GM19438 (cell line): Measurements from ENCODE around the gene ASXL1.
"Not testable (repeated sequence)": the region's sequence is repeated elsewhere in the genome, so short reads cannot be mapped to it uniquely, and the experiment has no call there.

Experiments used
- ATAC-seq: cut with Tn5 transposase; IDR thresholded peaks from one replicate; pipeline ENCODE4 v1.9.1; 2021; ENCODE audit warnings: low read depth; ENCODE audit not compliant: unreplicated experiment

ASXL1 gene

DNA sequence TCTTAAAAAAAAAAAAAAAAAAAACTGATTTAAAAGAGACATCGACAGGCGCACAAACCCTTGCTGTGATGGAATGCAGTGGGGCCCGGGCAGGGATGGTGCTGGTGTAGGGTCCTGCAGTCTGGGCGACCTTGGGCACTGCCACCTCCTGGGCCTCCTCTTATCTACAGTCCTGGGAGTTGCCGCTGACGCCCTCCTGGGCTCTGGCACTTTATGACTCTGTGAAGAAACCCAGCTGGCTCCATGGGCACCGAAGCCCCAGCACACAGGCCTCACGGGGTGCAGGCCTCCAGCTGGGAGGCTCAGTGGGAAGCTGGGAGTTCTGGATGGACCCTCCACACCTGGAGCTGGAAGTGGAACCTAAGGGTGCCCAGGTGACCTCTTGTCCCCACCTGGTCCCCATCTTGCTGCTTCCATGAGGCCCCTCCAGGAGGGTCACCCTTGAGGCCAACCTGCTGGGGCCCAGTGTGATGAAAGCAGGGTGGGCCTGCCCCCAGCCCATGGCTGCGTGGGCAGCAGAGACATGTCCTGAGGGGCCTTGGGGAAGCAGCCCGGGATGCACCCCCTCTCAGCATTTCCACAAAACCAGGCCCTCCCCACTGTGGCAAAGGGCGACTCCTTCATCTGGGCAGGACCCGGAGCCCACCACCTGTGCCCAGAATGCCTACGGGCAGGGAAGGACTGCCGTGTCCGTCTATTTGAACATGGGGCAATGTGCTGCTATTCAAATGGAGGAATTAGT lies 104.9 kb downstream of the ASXL1 start:
- ATAC-seq = no peak

GRCh38 chr20:32463642-32464400 lies 105.7 kb downstream of the ASXL1 start:
- no peak for ATAC-seq

DNA sequence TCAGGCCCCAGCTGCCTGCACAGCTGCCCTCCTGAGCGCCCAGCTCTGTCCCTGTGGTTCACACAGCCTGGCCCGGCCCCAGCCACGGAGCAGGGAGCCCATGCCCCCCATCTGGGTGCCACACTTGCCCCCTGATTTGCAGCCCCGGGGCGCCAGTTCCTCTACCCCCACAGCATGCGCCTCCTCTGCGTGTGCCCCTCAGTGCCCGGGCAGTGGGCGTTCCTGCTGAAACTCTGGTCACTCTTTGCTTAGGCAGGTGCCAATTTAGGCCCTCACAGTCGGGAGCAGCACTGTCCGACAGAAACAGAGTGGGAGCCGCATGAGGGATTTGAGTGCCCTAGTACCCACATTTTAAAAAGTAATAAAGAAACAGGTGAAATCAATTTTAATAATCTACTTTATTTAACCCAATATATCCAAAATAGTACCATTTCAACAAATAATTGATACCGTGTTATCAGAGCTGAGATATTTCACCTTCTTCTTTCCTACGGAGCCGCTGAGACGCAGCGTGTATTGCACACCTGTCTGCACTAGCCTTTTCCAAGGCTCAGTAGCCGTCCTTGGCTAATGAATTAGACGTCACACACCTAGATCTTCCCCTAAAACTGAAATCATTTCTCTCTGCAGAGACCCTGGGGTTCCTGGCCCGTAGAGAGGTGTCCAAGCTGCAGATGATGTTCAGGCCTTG lies 106.4 kb downstream of the ASXL1 start:
- no peak for ATAC-seq

GRCh38 chr20:32465092-32465900 lies 107.2 kb downstream of the ASXL1 start:
- ATAC-seq = no peak

- ATAC-seq = not testable (repeated sequence)
Observed at GRCh38 chr20:32465901-32466675, 108.0 kb downstream of the ASXL1 start.

DNA sequence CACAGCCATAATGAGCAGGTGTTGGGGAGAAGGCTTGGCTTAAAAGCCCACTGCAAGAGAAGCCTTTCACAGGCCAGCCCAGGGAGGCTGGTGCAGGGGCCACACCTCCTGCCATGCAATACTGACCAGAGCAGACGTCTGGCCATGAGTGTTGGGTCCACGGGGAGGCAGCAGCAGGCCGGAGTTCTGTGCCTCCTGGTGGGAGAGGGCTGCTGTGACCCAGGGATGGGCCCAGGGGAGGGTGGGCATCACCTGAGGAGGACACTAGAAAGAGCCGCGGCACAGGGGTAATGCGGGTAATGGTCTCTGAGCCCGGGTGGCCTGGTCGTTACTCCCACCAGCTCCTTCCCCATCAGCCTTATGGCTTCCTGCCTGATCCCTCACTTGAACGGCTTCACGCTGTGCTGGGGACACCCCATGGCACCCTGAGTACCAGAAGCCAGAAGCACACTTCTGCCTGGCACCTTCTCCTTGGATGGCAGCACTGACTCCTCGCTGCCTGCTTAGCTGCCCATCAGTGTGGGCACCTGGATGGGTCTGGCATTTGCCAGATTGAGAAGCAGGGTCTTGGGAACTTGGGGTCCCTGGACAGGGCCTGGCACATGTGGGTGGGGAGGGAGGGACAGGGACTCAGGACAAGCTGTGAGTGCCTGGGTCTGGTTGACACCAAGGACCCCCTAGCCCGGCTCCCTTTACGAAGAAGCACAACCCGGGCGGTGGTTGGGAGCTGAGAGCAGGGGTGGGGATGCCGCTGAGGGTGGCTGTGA lies 108.8 kb downstream of the ASXL1 start:
- ATAC-seq = no peak

DNA sequence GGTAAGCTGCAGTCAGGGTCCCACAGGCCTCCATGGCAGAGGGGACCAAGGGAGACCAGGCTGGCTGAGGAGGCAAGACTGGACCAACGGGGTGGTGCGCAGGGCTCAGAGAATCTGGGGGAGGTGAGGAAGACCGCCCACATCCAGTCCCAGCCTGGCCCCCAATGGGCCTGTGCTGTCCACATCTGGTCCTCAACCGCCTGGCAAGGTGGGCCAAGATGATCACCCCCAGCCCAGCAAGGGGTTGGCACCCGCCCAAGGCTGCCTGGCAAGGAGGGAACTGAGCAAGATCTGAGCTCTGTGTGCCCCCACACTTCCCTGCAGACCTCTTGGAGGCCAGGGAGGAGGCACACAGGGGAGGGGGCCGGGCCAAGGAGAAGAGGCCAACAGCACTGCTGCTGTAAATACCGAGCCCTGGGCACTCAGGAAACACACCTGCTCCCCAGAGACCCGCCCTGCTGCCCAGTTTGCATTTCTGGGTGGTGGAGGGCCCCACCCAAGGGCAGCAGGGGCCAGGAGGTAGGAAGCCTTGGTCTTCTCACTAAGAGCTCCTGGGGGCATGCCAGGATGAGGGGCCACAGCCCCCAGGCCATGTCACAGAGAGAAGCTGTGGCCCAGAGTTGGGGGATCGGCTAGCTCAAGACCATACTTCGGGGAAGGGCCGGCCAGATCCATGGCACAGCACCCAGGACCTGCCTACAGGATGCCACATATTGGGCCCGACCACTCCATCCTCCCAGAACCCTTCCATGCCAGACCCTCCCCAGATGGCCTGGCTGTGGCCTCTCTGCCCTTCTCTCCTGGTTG lies 109.6 kb downstream of the ASXL1 start:
- ATAC-seq = no peak

- ATAC-seq = no peak
Observed at GRCh38 chr20:32468313-32468640, 110.1 kb downstream of the ASXL1 start.

- no peak for ATAC-seq
Observed at GRCh38 chr20:32468860-32469259, 110.7 kb downstream of the ASXL1 start.

DNA sequence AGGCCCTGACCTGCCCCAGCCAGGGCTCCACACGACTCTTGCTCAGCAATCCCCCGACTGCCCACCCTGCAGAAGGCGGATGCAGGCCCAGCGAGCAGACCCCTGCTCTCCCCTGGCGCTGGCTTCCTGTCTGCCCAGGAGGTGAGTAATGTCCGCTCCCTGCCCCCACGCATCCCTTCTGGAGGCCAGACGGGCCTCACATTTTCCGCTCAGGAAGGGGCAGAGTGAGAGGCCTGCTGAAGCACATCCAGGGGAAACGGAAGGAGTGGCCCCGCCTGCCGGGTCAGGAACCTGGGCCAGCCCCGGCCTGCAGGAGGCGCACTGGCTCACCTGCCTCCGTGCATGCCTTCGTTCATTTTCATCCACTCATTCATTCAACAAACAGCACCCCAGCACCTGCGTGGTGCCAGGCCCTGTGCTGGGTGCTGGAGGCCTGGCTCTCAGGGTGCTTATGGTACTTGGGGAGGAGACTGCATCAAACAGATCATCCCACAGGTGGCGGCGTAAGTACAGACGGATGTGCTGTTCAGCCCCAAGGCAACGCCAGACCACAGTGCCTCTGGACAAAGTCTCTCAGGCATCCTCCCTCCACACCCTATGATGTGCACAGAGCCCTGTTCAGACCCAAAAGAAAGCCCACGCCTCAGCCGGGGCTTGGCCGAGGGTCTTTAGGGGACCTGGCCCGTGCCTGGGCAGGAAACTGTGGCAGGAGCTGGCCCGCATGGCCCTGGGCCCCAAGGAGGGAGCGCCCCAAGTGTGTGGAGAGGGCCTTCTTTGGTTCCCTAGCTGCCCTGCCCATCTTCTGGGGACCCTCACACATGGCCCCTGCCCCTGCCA lies 112.1 kb downstream of the ASXL1 start:
- ATAC-seq = no peak

GRCh38 chr20:32470940-32471339 lies 112.8 kb downstream of the ASXL1 start:
- no peak for ATAC-seq

DNA sequence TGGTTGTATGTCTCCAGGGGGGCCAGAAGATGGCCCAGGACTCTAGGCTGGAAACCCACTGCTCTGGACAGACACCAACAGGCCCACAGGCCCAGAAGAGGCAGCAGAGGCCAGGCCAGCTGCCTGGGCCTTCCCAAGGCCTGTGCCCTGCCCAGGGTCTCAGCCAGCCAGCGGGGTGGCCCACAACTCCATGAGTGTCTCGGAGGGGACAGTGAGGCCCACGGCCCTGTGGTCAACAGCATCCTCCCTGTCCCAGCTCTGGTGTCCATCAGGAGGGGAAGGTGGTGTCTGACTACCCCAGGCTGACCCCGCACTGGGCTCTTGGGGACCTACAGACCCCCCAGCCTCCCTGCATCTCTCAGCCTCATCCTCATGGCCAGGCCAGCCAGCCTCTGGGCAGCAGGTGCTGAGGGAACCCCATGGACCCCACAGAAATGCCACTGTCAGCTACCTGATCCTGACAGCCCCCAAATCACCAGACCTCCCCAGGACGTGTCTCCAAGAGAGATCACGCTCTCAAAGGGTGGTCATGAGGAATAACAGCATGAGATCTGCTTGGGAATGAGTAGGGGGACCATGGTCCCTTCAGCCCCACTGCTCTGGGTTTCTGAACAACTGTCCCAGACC lies 114.6 kb downstream of the ASXL1 start:
- ATAC-seq = no peak

GRCh38 chr20:32473231-32474008 lies 115.3 kb downstream of the ASXL1 start:
- no peak for ATAC-seq

DNA sequence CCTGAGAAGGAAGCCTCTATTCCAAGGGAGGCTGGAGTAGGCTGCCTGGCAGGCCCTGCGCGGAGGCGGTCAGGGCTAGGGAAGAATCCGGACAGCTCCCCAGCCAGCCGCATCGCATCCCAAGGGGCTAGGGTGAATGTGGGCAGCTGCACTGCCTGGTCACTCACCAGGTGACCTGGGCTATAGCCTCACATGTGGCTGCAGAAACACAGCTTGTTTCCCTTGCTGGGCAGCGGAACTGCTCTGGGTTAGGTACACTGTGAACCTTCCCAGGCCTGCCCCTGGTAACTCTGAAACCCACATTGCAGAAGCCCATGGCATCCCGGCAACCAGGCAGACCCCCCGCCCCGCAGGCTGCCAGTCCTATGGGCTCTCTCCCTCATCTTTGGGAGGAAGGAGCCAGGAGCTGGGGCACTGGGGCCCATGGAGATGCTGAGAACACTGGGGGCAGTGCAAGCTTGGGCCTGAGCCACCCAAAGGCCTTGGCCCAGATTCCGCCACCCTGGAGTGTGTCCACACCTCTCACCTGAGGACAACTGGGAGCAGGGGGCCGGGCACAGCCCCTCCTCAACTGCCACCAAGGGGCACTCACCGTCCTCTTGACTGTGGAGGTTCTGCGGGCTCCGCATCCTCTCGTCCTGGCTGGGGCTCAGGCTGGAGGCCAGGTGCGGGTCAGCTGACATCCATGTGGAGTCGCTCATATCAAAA lies 116.0 kb downstream of the ASXL1 start:
- no peak for ATAC-seq

DNA sequence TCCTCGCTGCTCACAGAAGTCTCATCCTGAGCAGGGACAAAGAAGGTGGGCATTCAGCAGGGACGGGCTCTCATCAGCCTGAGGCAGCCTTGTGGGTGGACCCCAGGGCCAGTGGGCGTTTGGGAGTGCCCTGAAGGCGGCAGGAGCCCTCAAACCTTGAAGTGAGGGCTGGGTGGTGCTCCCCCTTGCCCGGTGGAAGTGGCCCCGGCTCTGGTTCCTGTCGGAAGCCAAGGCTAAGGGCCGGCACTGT lies 116.5 kb downstream of the ASXL1 start:
- no peak for ATAC-seq
